GM21423 (cell line): ENCODE measurements around the gene IL1RN.
A peak's percentile ranks its signal among the peaks of the same experiment; 100 is the strongest.

ENCODE experiments used
- ATAC-seq: cut with Tn5 transposase; IDR thresholded peaks from one replicate; pipeline ENCODE4 v1.9.1; 2021; ENCODE audit warnings: mild to moderate bottlenecking, moderate library complexity; ENCODE audit not compliant: unreplicated experiment

The IL1RN gene

GRCh38 chr2:113127646-113128570, 510 bp downstream of the IL1RN start:
- no peak for ATAC-seq

GRCh38 chr2:113129519-113130078, 2.2 kb downstream of the IL1RN start:
- no peak for ATAC-seq

DNA sequence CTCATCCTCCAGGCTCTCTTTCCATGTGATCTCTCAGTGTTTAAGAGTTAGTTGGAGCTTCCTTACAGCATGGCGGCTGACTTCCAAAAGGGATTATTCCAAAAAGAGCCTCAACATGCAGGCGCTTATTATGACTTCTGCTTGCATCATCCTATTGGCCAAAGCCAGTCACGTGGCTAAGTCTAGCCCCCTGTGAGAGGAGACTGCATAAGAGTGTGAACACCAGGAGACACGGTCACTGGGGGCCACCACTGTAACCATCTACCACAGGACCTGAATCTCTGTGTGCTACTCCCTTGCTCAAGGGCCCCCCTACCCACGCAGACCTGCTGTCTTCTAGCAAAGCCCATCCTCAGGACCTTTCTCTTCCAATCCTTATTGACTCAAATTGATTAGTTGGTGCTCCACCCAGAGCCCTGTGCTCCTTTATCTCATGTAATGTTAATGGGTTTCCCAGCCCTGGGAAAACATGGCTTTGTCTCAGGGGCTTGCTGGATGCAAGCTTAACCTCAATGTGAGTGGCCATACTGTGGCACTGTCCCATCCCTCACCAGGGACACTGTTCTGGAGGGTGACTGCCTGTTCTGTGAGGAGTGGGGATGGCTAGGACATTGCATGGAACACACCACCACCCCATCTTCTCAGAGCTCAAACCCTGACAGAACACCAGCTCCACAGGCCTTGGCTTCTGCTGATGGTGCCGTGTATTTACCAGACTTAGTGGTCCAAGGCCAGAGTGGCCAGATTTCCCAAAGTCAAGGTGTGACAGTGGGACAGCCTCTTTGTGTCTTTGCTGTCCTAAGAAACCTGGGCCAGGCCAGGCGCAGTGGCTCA, 4.2 kb downstream of the IL1RN start:
- ATAC-seq, result no peak

DNA sequence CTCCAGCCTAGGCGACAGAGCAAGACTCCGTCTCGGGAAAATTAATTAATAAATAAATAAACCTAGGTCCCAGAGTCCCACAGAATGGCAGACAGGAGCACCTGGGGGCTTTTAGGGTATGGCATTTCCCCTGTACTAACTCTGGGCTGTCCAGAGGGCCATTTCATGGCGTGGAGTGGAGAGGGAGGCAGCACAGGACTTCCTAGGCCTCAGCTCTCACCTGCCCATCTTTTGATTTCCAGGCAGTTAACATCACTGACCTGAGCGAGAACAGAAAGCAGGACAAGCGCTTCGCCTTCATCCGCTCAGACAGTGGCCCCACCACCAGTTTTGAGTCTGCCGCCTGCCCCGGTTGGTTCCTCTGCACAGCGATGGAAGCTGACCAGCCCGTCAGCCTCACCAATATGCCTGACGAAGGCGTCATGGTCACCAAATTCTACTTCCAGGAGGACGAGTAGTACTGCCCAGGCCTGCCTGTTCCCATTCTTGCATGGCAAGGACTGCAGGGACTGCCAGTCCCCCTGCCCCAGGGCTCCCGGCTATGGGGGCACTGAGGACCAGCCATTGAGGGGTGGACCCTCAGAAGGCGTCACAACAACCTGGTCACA, 5.1 kb downstream of the IL1RN start:
- no peak for ATAC-seq

GRCh38 chr2:113133704-113134598, 6.6 kb downstream of the IL1RN start:
- no peak for ATAC-seq

DNA sequence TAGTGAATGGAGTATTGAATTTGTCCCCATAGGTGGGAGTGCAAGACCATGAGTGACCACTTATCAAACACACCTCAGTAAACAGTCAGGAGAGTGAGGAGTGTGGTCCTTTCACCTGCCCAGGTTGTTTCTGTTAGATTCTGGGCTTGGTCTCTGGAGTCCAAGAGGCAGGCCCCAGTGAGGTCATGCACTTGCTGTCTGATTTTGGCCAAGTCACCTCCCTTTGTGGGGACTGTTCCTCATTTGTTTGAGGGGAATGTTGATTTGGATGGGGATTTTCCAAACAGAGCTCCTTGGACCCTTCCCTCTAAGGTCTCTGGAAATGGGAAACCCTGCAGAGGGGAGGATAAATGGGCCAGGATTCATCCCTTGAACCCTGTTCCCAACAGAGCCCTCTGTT, 7.3 kb downstream of the IL1RN start:
- ATAC-seq, result no peak

- no peak for ATAC-seq
Observed at GRCh38 chr2:113135317-113135716, 7.9 kb downstream of the IL1RN start.

DNA sequence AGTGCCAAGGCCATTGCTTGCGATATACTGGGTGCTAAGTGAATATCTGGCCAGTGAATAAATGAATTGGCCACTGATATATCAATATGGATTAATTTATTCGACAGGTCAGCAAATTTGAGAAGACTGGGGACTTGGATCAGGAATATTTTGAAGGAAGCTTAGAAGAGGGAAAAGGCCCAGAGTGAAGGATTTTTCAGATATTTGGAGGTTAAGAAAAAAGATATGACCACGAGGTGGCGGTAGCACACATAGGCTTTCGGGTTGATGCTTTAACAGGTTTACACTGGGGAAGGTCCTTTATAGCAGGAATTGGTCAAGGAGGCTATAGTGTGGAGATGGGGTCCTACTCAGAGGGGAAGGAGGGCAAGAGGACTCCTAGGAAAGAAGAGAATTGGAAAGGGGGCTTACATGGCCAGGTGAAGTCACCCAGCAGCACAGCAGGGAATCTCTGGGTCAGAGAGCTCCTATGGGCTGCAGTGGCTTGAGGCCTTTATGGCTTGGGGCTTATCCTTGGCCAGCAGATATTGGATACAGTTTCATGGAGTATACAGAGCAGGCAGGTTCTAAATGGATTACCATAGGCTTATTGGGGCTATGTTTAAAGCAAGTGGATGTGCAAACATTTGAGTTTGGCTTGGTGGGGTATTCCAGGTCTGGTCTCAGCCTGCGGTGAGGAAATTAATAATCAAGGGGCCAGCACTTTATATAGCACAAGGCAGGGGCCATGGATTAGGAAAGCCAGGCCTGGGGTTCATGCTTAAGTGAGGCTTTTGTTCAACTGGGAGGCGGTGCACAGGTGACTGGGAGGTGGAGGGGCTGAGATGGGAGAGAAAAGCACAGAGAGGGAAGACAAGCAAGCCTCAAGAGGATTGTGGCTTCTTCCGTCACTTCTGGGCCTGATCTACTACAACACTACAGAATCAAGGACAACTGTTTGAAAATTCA, 9.7 kb downstream of the IL1RN start:
- ATAC-seq, result no peak

DNA sequence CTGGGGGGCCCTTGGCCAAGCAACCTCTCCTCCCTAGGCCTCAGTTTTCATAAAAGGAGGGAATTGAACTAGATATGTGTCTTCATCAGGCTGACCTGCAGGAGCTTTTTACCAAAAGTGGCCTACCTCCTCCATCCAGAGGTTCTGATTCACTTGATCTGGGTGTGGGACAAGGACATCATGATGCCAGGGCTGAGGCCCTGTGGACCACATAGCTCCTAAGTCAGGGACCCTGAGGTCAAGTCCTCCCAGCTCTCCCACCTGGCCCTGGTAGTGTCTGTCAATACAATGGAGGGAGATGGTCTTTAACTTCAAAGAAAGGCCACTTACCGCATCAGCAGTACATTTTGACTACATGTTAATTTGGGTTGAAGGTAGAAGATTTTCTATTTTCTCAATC, 10.4 kb downstream of the IL1RN start:
- ATAC-seq, result no peak

DNA sequence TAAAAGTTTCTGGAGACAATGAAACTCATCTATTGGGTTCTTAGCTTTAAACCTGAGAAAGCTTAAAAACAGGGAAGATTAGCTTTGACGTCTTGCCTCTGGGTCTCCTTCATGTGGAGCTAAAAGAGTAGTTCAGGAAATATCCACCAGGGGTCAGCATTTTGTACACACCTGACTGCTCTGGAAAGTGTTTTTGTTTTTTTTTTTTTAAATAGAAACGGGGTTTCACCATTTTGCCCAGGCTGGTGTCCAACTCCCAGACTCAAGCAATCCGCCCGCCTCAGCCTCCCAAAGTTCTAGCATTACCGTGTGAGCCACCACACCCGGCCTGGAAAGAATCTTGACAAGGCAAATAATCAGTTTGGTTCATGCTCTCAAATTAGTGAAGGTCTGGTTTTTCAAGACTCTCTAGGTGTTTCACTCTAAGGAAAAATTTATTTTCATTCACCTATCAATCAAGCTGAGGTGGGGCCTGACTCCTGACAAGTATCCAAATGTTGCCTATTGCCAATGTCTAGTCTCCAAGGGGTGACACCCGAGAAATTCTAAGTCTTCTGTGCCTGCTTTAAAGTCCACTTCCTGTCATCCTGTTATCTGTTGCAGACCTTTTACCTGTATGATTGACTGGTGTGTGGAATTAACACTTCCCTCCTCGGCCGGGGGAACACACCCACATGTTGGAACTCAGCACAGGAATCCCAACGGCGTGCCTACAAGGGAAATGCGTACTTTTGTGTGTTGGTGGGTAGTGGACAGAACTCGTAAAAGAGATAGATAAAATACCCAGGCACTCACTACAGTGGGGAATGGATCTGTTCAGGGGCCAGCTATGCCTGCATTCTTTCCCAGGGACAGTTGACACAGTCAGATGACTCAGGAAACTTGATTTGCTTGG, 11.3 kb downstream of the IL1RN start:
- ATAC-seq, result peak; percentile 50

GRCh38 chr2:113141451-113141850, 14.1 kb downstream of the IL1RN start:
- ATAC-seq, result no peak

DNA sequence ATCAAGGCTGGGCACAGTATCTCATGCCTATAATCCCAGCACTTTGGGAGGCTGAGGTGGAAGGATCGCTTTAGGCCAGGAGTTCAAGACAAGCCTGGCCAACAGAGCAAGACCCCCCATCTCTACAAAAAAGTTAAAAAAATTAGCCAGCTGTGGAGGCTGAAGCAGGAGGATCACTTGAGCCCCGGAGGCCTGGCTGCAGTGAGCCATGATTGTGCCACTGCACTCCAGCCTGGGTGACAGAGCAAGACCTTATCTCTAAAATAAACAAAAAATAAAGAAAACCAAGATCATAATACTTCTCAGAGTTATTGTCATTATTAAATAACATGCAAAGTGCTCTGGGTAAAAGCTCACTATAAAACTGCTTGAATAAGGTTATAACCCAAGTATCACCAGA, 14.9 kb downstream of the IL1RN start:
- no peak for ATAC-seq

DNA sequence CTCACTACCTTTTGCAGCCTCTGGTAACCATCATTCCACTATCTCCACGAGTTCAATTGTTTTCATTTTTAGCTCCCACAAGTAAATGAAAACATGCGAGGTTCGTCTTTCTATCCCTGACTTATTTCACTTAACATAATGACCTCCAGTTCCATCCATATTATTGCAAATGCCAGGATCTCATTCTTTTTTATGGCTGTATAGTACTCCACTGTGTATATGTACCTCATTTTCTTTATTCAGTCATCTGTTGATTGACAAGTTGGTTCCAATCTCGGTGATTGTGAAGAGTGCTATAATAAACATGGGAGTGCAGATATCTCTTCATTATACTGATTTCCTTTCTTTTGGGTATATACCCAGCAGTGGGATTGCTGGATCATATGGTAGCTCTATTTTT, 16.9 kb downstream of the IL1RN start:
- no peak for ATAC-seq

DNA sequence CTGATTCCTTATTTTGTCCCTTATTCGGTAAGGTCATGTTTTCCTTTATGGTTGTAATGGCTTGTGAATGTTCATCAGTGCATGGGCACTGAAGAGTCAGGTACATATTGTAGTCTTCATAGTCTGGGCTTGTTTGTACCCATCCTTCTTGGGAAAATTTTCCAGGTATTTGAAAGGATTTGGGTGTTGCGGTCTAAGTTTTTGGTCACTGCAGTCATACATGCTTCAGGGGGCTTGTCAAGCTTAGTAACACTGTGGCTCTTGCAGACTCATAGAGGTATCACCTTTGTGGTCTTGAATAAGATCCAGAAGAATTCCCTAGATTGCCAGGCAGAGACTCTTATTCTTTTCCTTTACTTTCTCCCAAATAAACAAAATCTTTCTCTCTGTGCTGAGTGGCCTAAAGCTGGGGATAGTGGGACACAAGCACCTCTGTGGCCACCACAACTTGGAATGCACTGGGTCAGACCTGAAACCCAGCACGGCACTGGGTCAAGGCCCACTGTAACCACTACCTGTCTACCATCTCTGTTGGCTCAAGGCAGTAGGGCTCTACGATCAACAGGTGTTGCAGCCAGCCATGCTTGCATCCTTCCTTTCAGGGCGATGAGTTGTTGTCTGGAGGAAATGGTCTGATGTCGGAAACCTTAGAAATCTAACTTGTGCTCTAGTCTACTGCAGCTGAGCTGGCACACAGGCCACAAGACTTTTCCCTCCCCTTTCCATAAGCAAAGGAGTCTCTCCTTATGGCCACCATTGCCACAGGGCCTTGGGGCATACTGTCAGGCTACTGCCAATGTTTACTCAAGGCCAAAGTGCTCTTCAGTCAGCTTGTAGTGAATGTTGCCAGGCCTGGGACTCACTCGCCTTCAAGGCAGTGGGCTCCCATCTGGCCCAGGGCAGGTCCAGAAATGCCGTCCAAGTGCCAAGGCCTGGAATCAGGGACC, 21.5 kb downstream of the IL1RN start:
- ATAC-seq, result no peak

GRCh38 chr2:113149553-113150257, 22.3 kb downstream of the IL1RN start:
- ATAC-seq, result no peak

DNA sequence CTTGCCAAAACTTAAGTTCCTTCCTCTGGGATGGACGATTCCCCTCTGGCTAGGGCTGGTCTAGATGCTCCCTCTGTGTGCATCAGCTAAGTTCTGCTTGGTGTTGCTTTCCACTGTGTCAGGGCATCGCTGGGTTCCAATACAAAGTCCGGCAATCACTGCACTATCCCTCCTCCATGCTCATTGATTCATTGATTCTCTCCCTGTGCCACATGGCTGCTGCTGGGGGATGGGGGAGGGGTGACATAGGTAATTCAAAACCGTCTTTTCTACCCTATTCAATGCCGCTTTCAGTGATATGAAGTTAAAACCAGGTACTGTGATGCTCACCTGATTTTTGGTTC, 22.8 kb downstream of the IL1RN start:
- ATAC-seq, result no peak
